Myocyte (in vitro differentiated cells): ENCODE measurements around the gene SLC30A7. TPM values are rescaled to one million over a fixed set of nuclear protein-coding genes. Genes with fewer than 3 reads are reported as not detected.

Experiments
- DNase-seq: peaks from one replicate; pipeline ENCODE4 v3.0.0-alpha.2; 2012; ENCODE audit warnings: low read depth
- total RNA-seq: library from RNA; depleted of rRNA; stranded (reverse); fragments of >200 nt; gene quantifications from 2 replicates; pipeline ENCODE4 v1.2.3, GENCODE V29; 2014

The SLC30A7 gene
- total RNA-seq, 1 donor from 2014 or later = 18.3 TPM

DNA sequence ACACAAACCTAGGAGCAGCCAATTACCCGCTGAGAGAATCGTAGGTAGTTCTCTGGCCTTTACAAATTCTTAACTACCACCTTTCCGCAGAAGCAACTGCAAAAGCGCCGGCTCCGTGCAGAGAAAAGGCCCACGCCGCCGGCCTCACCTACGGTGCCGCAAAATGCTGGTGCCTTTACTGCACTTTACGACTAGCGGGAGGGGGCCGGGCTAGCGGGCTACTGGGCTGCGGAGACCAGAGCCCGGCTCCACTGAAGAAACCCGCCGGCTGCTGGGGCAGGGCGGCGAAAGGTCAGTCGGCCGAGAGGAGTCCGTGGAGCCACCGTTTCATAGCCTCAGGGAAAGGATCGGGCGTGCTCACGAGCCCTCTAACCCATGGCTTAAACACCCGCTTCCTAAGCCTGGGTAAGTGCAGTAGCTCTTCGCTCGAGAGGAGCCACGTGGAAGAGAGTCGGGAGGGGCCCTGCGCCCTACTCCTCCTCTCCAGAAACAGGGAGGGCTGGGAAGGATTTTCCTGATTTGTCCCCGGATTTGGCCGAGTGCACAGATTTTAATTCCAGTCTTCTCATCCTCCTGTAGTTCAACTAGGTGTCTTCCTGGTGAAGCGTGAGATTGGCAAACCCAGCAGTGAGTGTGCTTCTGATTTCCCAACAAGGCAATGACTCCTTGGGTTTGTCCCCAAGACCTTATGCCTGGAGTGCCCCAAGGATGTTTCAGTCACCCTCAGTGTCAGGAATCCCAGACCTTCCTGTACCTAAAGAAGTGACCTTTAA, 130.0 kb downstream of the SLC30A7 start, which contains the start of gene DPH5:
Gene DPH5 (minus strand): TSS at position 128 of the 773 bp plus-strand sequence. CDS start 341 bp downstream, outside the sequence.
- peak; percentile 95 for DNase-seq

DNA sequence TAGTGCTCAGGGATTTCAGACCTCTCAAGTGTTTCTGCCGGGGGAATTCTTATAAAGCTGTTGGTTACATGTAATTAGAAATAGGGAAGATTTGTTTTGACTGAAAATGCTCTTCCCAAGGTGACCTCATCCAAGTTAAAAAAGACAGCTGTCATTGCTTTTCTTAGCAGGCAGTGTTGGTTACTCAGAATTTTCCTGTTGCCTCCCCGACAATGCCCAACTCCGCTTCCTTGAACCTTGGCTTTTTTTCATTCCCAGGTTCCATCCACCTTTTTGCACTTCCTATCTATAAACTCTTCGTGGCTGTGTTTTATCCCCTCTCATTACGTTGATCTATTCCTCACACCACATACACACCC, 130.5 kb downstream of the SLC30A7 start:
- DNase-seq = peak; percentile 65

DNA sequence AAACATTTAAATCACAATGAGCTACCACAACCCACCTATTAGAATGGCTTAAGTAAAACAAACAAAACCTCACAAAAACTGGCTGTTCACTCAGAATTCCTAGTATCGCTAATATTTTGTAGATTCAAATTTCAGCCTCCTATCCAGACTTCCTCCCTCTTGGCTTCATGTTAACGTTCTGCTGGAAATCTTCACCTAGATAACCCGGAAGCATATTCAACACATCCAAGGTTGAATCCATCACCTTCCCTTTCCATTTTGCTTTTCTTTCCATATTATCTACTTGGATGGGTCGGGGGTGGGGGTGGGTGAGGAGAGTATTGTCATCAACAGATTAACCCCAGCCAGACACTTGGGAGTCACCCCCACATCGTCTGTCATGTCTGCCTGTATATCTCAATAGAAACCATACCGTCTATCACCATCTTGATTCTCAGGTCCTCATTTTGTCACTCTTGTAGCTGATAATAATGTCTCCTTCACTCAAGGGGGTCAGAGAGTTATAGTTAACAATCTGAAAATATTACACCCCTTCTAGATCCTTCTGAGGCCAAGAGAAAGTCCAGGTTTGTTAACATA, 131.4 kb downstream of the SLC30A7 start:
- DNase-seq = no peak

DNA sequence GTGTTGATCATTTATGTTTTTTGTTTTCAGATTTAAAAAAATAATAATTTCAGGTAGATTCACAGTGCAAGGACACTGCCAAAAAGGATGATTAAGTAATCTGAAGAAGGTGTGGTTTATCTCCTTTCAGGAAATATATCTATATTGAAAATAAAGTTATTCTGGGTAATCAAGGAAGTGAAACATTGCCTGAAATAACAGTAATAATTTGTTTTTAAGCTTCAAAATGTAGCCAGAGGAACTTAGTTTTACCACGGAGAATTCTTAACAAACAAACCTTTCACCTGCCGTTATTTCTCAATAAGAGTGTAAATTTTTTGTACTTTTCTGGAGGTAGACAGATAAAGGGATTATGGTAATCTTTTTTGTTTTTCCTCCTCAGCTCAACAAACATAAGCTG, 132.6 kb downstream of the SLC30A7 start:
- DNase-seq = no peak

DNA sequence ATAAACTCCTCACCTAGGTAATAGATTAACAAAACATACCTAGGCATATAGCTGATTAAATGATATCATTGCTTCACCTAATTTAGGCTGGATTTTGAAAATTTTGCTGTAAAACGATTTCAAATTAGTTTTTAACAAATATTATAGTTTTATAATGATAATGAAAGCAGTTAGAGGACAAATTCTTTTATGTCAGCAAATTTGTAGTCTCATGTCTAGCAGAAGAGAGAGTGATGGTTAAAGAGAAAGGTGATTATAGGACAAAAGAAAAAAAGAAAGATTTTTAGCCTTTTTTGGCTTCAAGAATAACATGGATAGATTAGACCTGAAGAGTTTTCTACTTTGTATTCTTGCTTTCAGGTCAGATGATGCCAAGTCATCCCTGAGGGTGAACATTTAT, 133.3 kb downstream of the SLC30A7 start:
- DNase-seq = no peak

DNA sequence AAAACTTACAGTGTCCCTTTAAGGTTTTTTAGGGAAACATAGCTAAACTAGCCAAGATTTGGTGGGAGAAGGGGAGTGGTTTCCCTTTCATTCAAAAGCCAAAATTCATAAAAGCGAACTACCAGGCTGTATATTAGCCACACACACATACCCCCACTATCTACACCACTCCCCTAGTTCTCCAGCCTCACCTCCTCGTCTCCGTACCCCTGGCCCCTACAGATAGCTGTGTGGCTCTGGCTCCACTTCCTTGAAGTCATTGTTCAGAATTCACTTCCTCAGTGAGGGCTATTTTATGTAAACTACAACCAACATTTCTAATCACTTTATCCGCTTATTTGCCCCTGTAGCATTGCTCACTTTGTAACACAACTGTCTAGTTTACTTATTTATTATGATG, 135.0 kb downstream of the SLC30A7 start:
- DNase-seq = no peak

Other genes with a start within 250 kb of the SLC30A7 start
- 5.7 and 9.3 TPM in 2 replicates for gene VCAM1, start 176.3 kb upstream of the SLC30A7 start, total RNA-seq
- gene EXTL2, start 1.2 kb upstream of the SLC30A7 start, total RNA-seq = 20.1 and 27.6 TPM in 2 replicates
- gene DPH5, start 129.7 kb downstream of the SLC30A7 start, total RNA-seq = 42.2 and 49.7 TPM in 2 replicates